HepG2 (cell line): ENCODE results near the gene MN1.

ENCODE experiments used
- CTCF ChIP-seq: sonication (generic); formaldehyde crosslinking; IDR thresholded peaks from 2 replicates; pipeline ENCODE4 v1.5.0; 2020; ENCODE audit warnings: mild to moderate bottlenecking, missing genetic modification reagents, moderate library complexity
- EZH2 ChIP-seq: conservative IDR thresholded peaks from 2 replicates; pipeline ENCODE4 v1.6.1; 2012; ENCODE audit warnings: mild to moderate bottlenecking, low read depth, low read length, moderate library complexity
- FOXP4 ChIP-seq: sonication (generic); formaldehyde crosslinking; IDR thresholded peaks from 2 replicates; pipeline ENCODE4 v1.4.0; 2020; ENCODE audit warnings: missing genetic modification reagents
- HDAC2 ChIP-seq: sonication (generic); formaldehyde crosslinking; IDR thresholded peaks from 2 replicates; pipeline ENCODE4 v1.4.0; 2020; ENCODE audit warnings: missing genetic modification reagents
- NAIF1 ChIP-seq: sonication (generic); formaldehyde crosslinking; IDR thresholded peaks from 2 replicates; pipeline ENCODE4 v1.5.0; 2020; ENCODE audit warnings: mild to moderate bottlenecking, missing genetic modification reagents, borderline replicate concordance
- NCOR1 ChIP-seq: fragments of 200-600 bp; sonication (generic); IDR thresholded peaks from 2 replicates; pipeline ENCODE4 v1.7.0; 2017; ENCODE audit warnings: antibody characterized with exemption, low read length, borderline replicate concordance
- POLR2AphosphoS5 ChIP-seq: IDR thresholded peaks from 2 replicates; pipeline ENCODE4 v1.6.1; 2012; ENCODE audit warnings: low read depth, low read length
- SMARCC2 ChIP-seq: fragments of 450-650 bp; IDR thresholded peaks from 2 replicates; pipeline ENCODE4 v1.6.1; 2017; ENCODE audit warnings: antibody characterized with exemption, mild to moderate bottlenecking
- SMC3 ChIP-seq: IDR thresholded peaks from 2 replicates; pipeline ENCODE4 v1.6.1; 2011; ENCODE audit warnings: low read length, improper control_type of control experiment
- TEAD3 ChIP-seq: optimal IDR thresholded peaks from 2 replicates; pipeline ENCODE3; 2016; ENCODE audit warnings: borderline replicate concordance
- ZNF274 ChIP-seq: sonication (generic); formaldehyde crosslinking; IDR thresholded peaks from 2 replicates; pipeline ENCODE4 v1.5.1; 2020; ENCODE audit warnings: mild to moderate bottlenecking, missing genetic modification reagents
- ZNF530 ChIP-seq: sonication (generic); formaldehyde crosslinking; IDR thresholded peaks from 2 replicates; pipeline ENCODE4 v1.5.0; 2020; ENCODE audit warnings: low read depth, mild to moderate bottlenecking, missing genetic modification reagents

GRCh38 chr22:27729246-27729645 is 72.3 kb downstream of the MN1 start:
- TF ChIP-seq SMARCC2 (no peak), SMC3 (no peak), POLR2AphosphoS5 (no peak), NCOR1 (no peak), CTCF (CRISPR knock-in tag) (no peak), EZH2 (no peak), FOXP4 (CRISPR knock-in tag) (no peak), ZNF274 (no peak), ZNF530 (CRISPR knock-in tag) (no peak), TEAD3 (CRISPR knock-in tag) (no peak), NAIF1 (CRISPR knock-in tag) (no peak), HDAC2 (CRISPR knock-in tag) (no peak)
